GM12878 (cell line): ENCODE results near the gene DUSP22. TPM values are rescaled to one million over a fixed set of nuclear protein-coding genes. Genes with fewer than 3 reads are reported as not detected.

Source experiments
- ATAC-seq: fragments of 200-7000 bp; cut with Tn5 transposase; 3 replicates; pipeline ENCODE4 v1.9.1; 2020; ENCODE audit warnings: mild to moderate bottlenecking, moderate library complexity
- BruUV-seq: library from RNA; stranded (reverse); fragments of 400-500 nt; replicated peaks from 2 replicates; lab custom pipeline; 2021; lab: Mats Ljungman, UMichigan
- CTCF ChIA-PET: fragments of 300-600 bp; sonication (Branson Sonifier 250); formaldehyde crosslinking; extraction: SDS; loops from one replicate; lab custom pipeline; 2021; ENCODE audit warnings: inconsistent platforms; lab: Yijun Ruan, JAX
- POLR2A ChIA-PET: fragments of 350-600 bp; formaldehyde crosslinking; extraction: SDS; loops from one replicate; lab custom pipeline; 2021; ENCODE audit warnings: inconsistent platforms; lab: Charles Lee
- RAD21 ChIA-PET: fragments of 300-600 bp; sonication (Branson Sonifier 250); formaldehyde crosslinking; loops from one replicate; lab custom pipeline; 2023; ENCODE audit warnings: antibody characterized with exemption; ENCODE audit not compliant: unreplicated experiment; lab: Charles Lee
- SMC1A ChIA-PET: fragments of 300-600 bp; sonication (Branson Sonifier 250); formaldehyde crosslinking; loops from one replicate; lab custom pipeline; 2023; ENCODE audit not compliant: unreplicated experiment, uncharacterized antibody; lab: Charles Lee
- DNase-seq: peaks from one replicate; pipeline ENCODE4 v3.0.0-alpha.2; 2011; ENCODE audit warnings: low read depth, low spot score
- FAIRE-seq: peaks from 3 replicates; lab custom pipeline; 2011; peaks lifted over from hg19 to GRCh38; lab: Jason Lieb, UNC
- H2AFZ ChIP-seq: 2 replicates; pipeline ENCODE4 v1.6.0; 2011; ENCODE audit warnings: low read depth, low read length, control low read depth; ENCODE audit not compliant: control insufficient read depth
- H3K27ac ChIP-seq: 2 replicates; pipeline ENCODE4 v1.5.1; 2011; ENCODE audit warnings: control low read depth; ENCODE audit not compliant: control insufficient read depth, insufficient read depth
- H3K27me3 ChIP-seq, 2 experiments: replicated peaks in 1 of 2; 2 replicates each; pipeline versions ENCODE4 v1.6.0 to v1.6.1; 2011; ENCODE audit warnings: low read length in 1 of 2; ENCODE audit not compliant: control insufficient read depth in 2 of 2, insufficient read depth in 2 of 2
- H3K36me3 ChIP-seq, 2 experiments: 2 replicates each; pipeline ENCODE4 v1.5.1; 2011; ENCODE audit warnings: low read length in 1 of 2; ENCODE audit not compliant: control insufficient read depth in 2 of 2, insufficient read depth in 2 of 2
- H3K4me1 ChIP-seq: 2 replicates; pipeline ENCODE4 v1.6.1; 2011; ENCODE audit warnings: mild to moderate bottlenecking, low read length, moderate library complexity, mixed read lengths; ENCODE audit not compliant: control insufficient read depth, insufficient read depth
- H3K4me2 ChIP-seq: 2 replicates; pipeline ENCODE4 v1.6.0; 2011; ENCODE audit warnings: control low read depth; ENCODE audit not compliant: control insufficient read depth, insufficient read depth
- H3K4me3 ChIP-seq: fragments of 200-600 bp; sonication (generic); 2 replicates; pipeline ENCODE4 v1.5.1; 2016
- H3K79me2 ChIP-seq: 2 replicates; pipeline ENCODE4 v1.6.0; 2011; ENCODE audit warnings: low read length; ENCODE audit not compliant: control insufficient read depth, insufficient read depth
- H3K9ac ChIP-seq: 2 replicates; pipeline ENCODE4 v1.8.0; 2011; ENCODE audit warnings: low read length, control low read depth, mixed read lengths; ENCODE audit not compliant: control insufficient read depth, insufficient read depth
- H3K9me3 ChIP-seq: replicated peaks from 3 replicates; pipeline ENCODE4 v1.5.1; 2011; ENCODE audit warnings: mild to moderate bottlenecking, low read length; ENCODE audit not compliant: control insufficient read depth, insufficient read depth
- H4K20me1 ChIP-seq: 2 replicates; pipeline ENCODE4 v1.6.0; 2011; ENCODE audit not compliant: control insufficient read depth, insufficient read depth
- KDM1A ChIP-seq: fragments of 200-600 bp; sonication (generic); IDR thresholded peaks from 2 replicates; pipeline ENCODE4 v1.6.1; 2016; ENCODE audit warnings: borderline replicate concordance
- POU2F2 ChIP-seq: IDR thresholded peaks from 3 replicates; pipeline ENCODE4 v1.6.1; 2011; ENCODE audit warnings: low read depth, mild to moderate bottlenecking, low read length, borderline replicate concordance
- RAD21 ChIP-seq: IDR thresholded peaks from 2 replicates; pipeline ENCODE4 v1.6.1; 2011; ENCODE audit warnings: mild to moderate bottlenecking, low read depth, low read length, moderate library complexity; ENCODE audit not compliant: insufficient read depth
- STAT1 ChIP-seq: fragments of 450-650 bp; conservative IDR thresholded peaks from 2 replicates; pipeline ENCODE4 v1.6.1; 2014; ENCODE audit warnings: antibody characterized with exemption, mild to moderate bottlenecking
- ZBTB4 ChIP-seq: fragments of 450-650 bp; formaldehyde crosslinking; IDR thresholded peaks from 2 replicates; pipeline ENCODE4 v1.4.0; 2022; ENCODE audit warnings: mild to moderate bottlenecking, moderate library complexity
- WGBS: methylation state at CpG from one replicate; pipeline ENCODE4 v1.1.6; 2016; ENCODE audit warnings: low lambda C conversion rate; ENCODE audit not compliant: insufficient replicate concordance, insufficient coverage; ENCODE audit errors: missing lambda C conversion rate; 5-methylcytosine and 5-hydroxymethylcytosine counted together
- in situ Hi-C: fragments of 300-500 bp; cut with MboI; formaldehyde crosslinking; loops from 9 replicates; pipeline ENCODE4 v1.14.3; 2018; ENCODE audit warnings: mixed read lengths
- intact Hi-C: fragments of 100-400 bp; cut with micrococcal nuclease; formaldehyde crosslinking; loops from one replicate; pipeline ENCODE4 v1.14.2; 2022; ENCODE audit not compliant: unreplicated experiment
- polyA plus RNA-seq, 11 experiments: library from polyadenylated mRNA; depleted of rRNA in 4 of 11; unstranded in 6 of 11; stranded (reverse) in 5 of 11; fragments of >200 nt; fragmentation: Nextera tagmentation in 4 of 11; fragmentation: Illumina TruSeq in 1 of 11; extraction: Ambion mirVana in 4 of 11; extraction: Trizol in 1 of 11; gene quantifications; 1 replicate in 1 of 11; 2 replicates in 10 of 11; pipeline versions ENCODE4 v1.2.1 to v1.2.3, GENCODE V29; 2011 to 2016; ENCODE audit warnings: inconsistent platforms in 2 of 11, missing spikeins in 2 of 11, low read depth in 1 of 11
- total RNA-seq, 4 experiments: library from RNA; depleted of rRNA in 3 of 4; stranded (reverse); fragments of >200 nt in 3 of 4; fragmentation: Illumina TruSeq in 1 of 4; extraction: Trizol in 1 of 4; gene quantifications; 2 replicates each; pipeline versions ENCODE4 v1.2.1 to v1.2.3, GENCODE V29; 2013 to 2021
- TF ChIP-seq, protein P1 (sequence below), 3 experiments: IDR thresholded peaks in 2 of 3; conservative IDR thresholded peaks in 1 of 3; 2 replicates each; pipeline ENCODE4 v1.5.1; 2011; ENCODE audit warnings: low read depth in 3 of 3, low read length in 3 of 3, mild to moderate bottlenecking in 3 of 3, control low read depth in 2 of 3, moderate library complexity in 2 of 3, inconsistent platforms in 1 of 3, mixed read lengths in 1 of 3; ENCODE audit not compliant: control insufficient read depth in 2 of 3, insufficient read depth in 1 of 3; ENCODE audit errors: extremely low read depth in 1 of 3

Gene DUSP22
- total and polyA plus RNA-seq, 10 of the 15 experiments (the other 5 are each of a cell fraction or from before 2014, with no cell fraction given), result 78.9 to 156 (median 107) TPM

- in situ Hi-C loops (no loop called here), intact Hi-C loops (no loop called here)
- no peak for ATAC-seq
- H3K27ac ChIP-seq, result no peak overlapping the region
- no peaks in the 10 kb centered on the region for H4K20me1 ChIP-seq
- 62% methylated on average over 4 of the region's 4 CpGs for WGBS
- H2AFZ ChIP-seq, result no peak overlapping the region
- CTCF ChIA-PET, result interaction anchor here (0.8 to 4.9 kb wide), 12 partner anchors 9 to 163 kb away, joined by 3 to 34 read pairs (median 4); no protein-coding TSS in a partner anchor
- H3K36me3 ChIP-seq, result peaks cover 34 to 37% of the 10 kb centered on the region in 2 experiments
- H3K4me1 ChIP-seq, result peaks cover 47% of the 10 kb centered on the region
- peaks cover 5% of the 10 kb centered on the region for H3K79me2 ChIP-seq
- FAIRE-seq, result no peak
- no peak overlapping the region for H3K9ac ChIP-seq
- RAD21 ChIA-PET, result interaction anchor here (0.7 to 4.9 kb wide), 9 partner anchors 14 to 47 kb away, joined by 3 to 17 read pairs (median 5); no protein-coding TSS in a partner anchor
- BruUV-seq, result no TSS peak
- TF ChIP-seq POU2F2 (0 out of 3 replicates have a peak, but pooled peaks have one; percentile 25), RAD21 (peak; percentile 35; the same call in 1 of the 2 replicates), ZBTB4 (CRISPR knock-in tag) (no peak), STAT1 (no peak), KDM1A (no peak)
- TF ChIP-seq, protein P1, sequence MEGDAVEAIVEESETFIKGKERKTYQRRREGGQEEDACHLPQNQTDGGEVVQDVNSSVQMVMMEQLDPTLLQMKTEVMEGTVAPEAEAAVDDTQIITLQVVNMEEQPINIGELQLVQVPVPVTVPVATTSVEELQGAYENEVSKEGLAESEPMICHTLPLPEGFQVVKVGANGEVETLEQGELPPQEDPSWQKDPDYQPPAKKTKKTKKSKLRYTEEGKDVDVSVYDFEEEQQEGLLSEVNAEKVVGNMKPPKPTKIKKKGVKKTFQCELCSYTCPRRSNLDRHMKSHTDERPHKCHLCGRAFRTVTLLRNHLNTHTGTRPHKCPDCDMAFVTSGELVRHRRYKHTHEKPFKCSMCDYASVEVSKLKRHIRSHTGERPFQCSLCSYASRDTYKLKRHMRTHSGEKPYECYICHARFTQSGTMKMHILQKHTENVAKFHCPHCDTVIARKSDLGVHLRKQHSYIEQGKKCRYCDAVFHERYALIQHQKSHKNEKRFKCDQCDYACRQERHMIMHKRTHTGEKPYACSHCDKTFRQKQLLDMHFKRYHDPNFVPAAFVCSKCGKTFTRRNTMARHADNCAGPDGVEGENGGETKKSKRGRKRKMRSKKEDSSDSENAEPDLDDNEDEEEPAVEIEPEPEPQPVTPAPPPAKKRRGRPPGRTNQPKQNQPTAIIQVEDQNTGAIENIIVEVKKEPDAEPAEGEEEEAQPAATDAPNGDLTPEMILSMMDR (IDR thresholded peaks at IDR 0.05 in 2 of 3, conservative IDR thresholded peaks at IDR 0.05 in 1 of 3; ENCODE audit: control insufficient read depth in 2 of 3, extremely low read depth in 1 of 3, insufficient read depth in 1 of 3, low read depth in 3 of 3, low read length in 3 of 3), result peak in 1 of 3 experiments; percentile 27; a peak in 2 of 6 replicates
- SMC1A ChIA-PET, result interaction anchor here (0.9 to 10.4 kb wide), 13 partner anchors 11 to 83 kb away, joined by 3 to 106 read pairs (median 4); partner anchors contain the start of gene IRF4
- POLR2A ChIA-PET, result interaction anchor here (0.5 to 9.1 kb wide), 3 partner anchors 8 to 1061 kb away, joined by 3 to 81 read pairs (median 4); no protein-coding TSS in a partner anchor
- no peak overlapping the region for H3K4me2 ChIP-seq
- DNase-seq, result no peak
- H3K4me3 ChIP-seq, result no peak overlapping the region
- no peaks in the 10 kb centered on the region for H3K27me3 ChIP-seq
- H3K9me3 ChIP-seq, result no peaks in the 10 kb centered on the region
Observed at GRCh38 chr6:351867-352289, 59.6 kb downstream of the DUSP22 start.
